Measurements from ENCODE around the gene RPS21. TPM values are rescaled to one million over a fixed set of nuclear protein-coding genes. Genes with fewer than 3 reads are reported as not detected.

RPS21 gene
- polyA plus RNA-seq, 1 donor from 2014 or later = 1,633 TPM

GRCh38 chr20:62437496-62437895 is 50.6 kb downstream of the RPS21 start:
- no peak for TF ChIP-seq TAF1 (IDR thresholded peaks at IDR 0.05; ENCODE audit: low read depth)
- no peak for TF ChIP-seq EZH2 (IDR thresholded peaks at IDR 0.05; ENCODE audit: borderline replicate concordance, insufficient read depth, low read length, poor library complexity, severe bottlenecking)
- TF ChIP-seq CTCF (IDR thresholded peaks at IDR 0.05; ENCODE audit: poor library complexity, severe bottlenecking) = no peak
- TF ChIP-seq SMC3 (conservative IDR thresholded peaks at IDR 0.05; ENCODE audit: poor library complexity) = no peak
- no peak for TF ChIP-seq MXI1 (conservative IDR thresholded peaks at IDR 0.05; ENCODE audit: poor library complexity, severe bottlenecking)
- TF ChIP-seq POLR2AphosphoS5 (IDR thresholded peaks at IDR 0.05) = no peak
- TF ChIP-seq RAD21 (conservative IDR thresholded peaks at IDR 0.05) = no peak
- TF ChIP-seq REST (IDR thresholded peaks at IDR 0.05; ENCODE audit: borderline replicate concordance) = no peak
- no peak for TF ChIP-seq EP300 (conservative IDR thresholded peaks at IDR 0.05; ENCODE audit: poor library complexity, severe bottlenecking)
- Histone ChIP-seq H3K27me3 (ENCODE audit: insufficient read depth, low read depth, low read length) (no peaks in the 10 kb centered on the region), H4K20me1 (ENCODE audit: insufficient read depth) (no peaks in the 10 kb centered on the region), H3K9ac (ENCODE audit: low read length) (no peak overlapping the region), H3K4me3 (ENCODE audit: low read length) (no peak overlapping the region), H3K79me2 (replicated peaks; ENCODE audit: insufficient read depth, low read length) (no peaks in the 10 kb centered on the region), H3K9me3 (ENCODE audit: low read length) (no peaks in the 10 kb centered on the region), H3K36me3 (ENCODE audit: insufficient read depth, low read length) (no peaks in the 10 kb centered on the region), H3F3A (ENCODE audit: insufficient read depth, low read length, poor library complexity, severe bottlenecking) (no peaks in the 10 kb centered on the region), H2AFZ (ENCODE audit: low read depth, low read length) (no peak overlapping the region), H3K4me2 (ENCODE audit: low read length) (no peak overlapping the region), H3K27ac (ENCODE audit: low read length) (no peak overlapping the region), H3K9me2 (ENCODE audit: insufficient read depth, low read length) (no peaks in the 10 kb centered on the region)

GRCh38 chr20:62437927-62438326 is 51.0 kb downstream of the RPS21 start:
- no peak overlapping the region for H3K9ac ChIP-seq (ENCODE audit: low read length)
- H3K27ac ChIP-seq (ENCODE audit: low read length) = no peak overlapping the region
- H3K4me2 ChIP-seq (ENCODE audit: low read length) = no peak overlapping the region
- no peaks in the 10 kb centered on the region for H3K9me2 ChIP-seq (ENCODE audit: insufficient read depth, low read length)
- H3K36me3 ChIP-seq (ENCODE audit: insufficient read depth, low read length) = no peaks in the 10 kb centered on the region
- H3K9me3 ChIP-seq (ENCODE audit: low read length) = no peaks in the 10 kb centered on the region
- no peaks in the 10 kb centered on the region for H3F3A ChIP-seq (ENCODE audit: insufficient read depth, low read length, poor library complexity, severe bottlenecking)
- TF ChIP-seq EP300 (conservative IDR thresholded peaks at IDR 0.05; ENCODE audit: poor library complexity, severe bottlenecking) (no peak), EZH2 (IDR thresholded peaks at IDR 0.05; ENCODE audit: borderline replicate concordance, insufficient read depth, low read length, poor library complexity, severe bottlenecking) (no peak), REST (IDR thresholded peaks at IDR 0.05; ENCODE audit: borderline replicate concordance) (no peak), POLR2AphosphoS5 (IDR thresholded peaks at IDR 0.05) (no peak), RAD21 (conservative IDR thresholded peaks at IDR 0.05) (no peak), TAF1 (IDR thresholded peaks at IDR 0.05; ENCODE audit: low read depth) (no peak), MXI1 (conservative IDR thresholded peaks at IDR 0.05; ENCODE audit: poor library complexity, severe bottlenecking) (no peak), CTCF (IDR thresholded peaks at IDR 0.05; ENCODE audit: poor library complexity, severe bottlenecking) (no peak), SMC3 (conservative IDR thresholded peaks at IDR 0.05; ENCODE audit: poor library complexity) (no peak)
- no peak overlapping the region for H2AFZ ChIP-seq (ENCODE audit: low read depth, low read length)
- H3K4me3 ChIP-seq (ENCODE audit: low read length) = no peak overlapping the region
- H4K20me1 ChIP-seq (ENCODE audit: insufficient read depth) = no peaks in the 10 kb centered on the region
- H3K79me2 ChIP-seq (replicated peaks; ENCODE audit: insufficient read depth, low read length) = no peaks in the 10 kb centered on the region
- H3K27me3 ChIP-seq (ENCODE audit: insufficient read depth, low read depth, low read length) = no peaks in the 10 kb centered on the region

Measured in neural cell (in vitro differentiated cells).